IMR-90 (cell line): Measurements from ENCODE around the gene TESK2. TPM values are rescaled to one million over a fixed set of nuclear protein-coding genes. Genes with fewer than 3 reads are reported as not detected.

Source experiments
- BHLHE40 ChIP-seq: fragments of 150-350 bp; IDR thresholded peaks from 2 replicates; pipeline ENCODE4 v1.6.1; 2016; ENCODE audit warnings: mild to moderate bottlenecking, low read depth, low read length
- MAFK ChIP-seq: IDR thresholded peaks from 2 replicates; pipeline ENCODE4 v1.6.1; 2012; ENCODE audit warnings: low read depth, low read length, improper control_type of control experiment
- MAZ ChIP-seq: IDR thresholded peaks from 2 replicates; pipeline ENCODE4 v1.6.1; 2012; ENCODE audit warnings: low read depth, mild to moderate bottlenecking, low read length, improper control_type of control experiment, moderate library complexity, borderline replicate concordance
- MXI1 ChIP-seq: IDR thresholded peaks from 2 replicates; pipeline ENCODE4 v1.6.1; 2012; ENCODE audit warnings: low read depth, mild to moderate bottlenecking, low read length, moderate library complexity, borderline replicate concordance
- NFE2L2 ChIP-seq: fragments of 150-350 bp; IDR thresholded peaks from 2 replicates; pipeline ENCODE4 v1.6.1; 2016; ENCODE audit warnings: low read depth, mild to moderate bottlenecking, low read length
- RFX5 ChIP-seq: IDR thresholded peaks from 2 replicates; pipeline ENCODE4 v1.8.0; 2012; ENCODE audit warnings: low read depth, mild to moderate bottlenecking, low read length, moderate library complexity
- polyA plus RNA-seq, 3 experiments: library from polyadenylated mRNA; depleted of rRNA; stranded (reverse); fragments of >200 nt; gene quantifications; 2 replicates each; pipeline ENCODE4 v1.2.3, GENCODE V29; 2012; ENCODE audit warnings: low replicate concordance in 1 of 3
- total RNA-seq: library from RNA; depleted of rRNA; stranded (reverse); fragments of >200 nt; gene quantifications from 2 replicates; pipeline ENCODE4 v1.2.3, GENCODE V29; 2012
- TF ChIP-seq, protein P1 (sequence below): fragments of 150-350 bp; IDR thresholded peaks from 2 replicates; pipeline ENCODE4 v1.6.1; 2016; ENCODE audit warnings: low read depth, mild to moderate bottlenecking, low read length, moderate library complexity, borderline replicate concordance

TESK2 gene
- total and polyA plus RNA-seq, 2 of the 4 experiments (the other 2 are of a cell fraction), result 0.90 to 1.3 TPM

DNA sequence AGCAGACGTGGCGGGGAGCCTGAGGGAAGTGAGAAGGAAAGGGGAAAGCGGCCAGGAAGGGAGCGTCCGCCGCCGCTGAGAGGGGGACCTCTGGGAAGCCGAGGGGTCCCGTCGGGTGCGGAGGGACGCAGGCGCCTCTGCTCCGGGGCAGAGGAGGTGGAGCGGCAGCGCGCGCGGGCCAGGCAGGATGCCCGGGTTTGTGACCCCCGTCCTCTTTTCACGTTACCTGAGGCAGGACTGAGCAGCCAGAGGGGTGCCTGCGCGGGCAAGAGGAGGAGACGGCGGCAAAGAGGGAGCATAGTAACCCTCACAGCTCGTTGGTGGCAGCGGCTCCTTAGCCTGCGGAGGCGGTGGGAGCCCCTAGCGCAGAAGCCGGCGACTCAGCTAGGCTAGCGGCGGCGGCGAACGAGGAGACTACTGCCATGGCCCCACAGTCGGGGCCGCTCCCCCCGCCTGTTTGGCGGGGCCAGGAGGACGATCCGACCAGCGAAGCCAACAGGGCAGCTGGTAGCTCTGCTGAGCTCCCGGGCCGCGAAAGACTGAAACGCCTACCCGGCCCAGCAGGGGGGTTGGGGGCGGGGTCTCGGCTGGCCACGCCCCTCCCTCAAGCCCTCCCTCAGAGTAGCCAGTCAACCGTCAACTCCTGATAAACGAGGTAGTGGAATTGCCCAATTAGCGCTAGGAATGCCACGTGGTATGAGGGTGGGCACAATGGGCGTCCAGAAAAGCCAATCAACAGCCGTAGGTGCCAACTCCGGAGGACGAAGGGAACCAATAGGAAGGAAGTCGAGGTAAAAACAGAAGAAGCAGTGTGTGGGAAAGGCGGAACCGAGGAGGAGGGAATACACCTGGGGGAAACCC, at the start of gene TESK2 (continued):
- TF ChIP-seq, protein P1, sequence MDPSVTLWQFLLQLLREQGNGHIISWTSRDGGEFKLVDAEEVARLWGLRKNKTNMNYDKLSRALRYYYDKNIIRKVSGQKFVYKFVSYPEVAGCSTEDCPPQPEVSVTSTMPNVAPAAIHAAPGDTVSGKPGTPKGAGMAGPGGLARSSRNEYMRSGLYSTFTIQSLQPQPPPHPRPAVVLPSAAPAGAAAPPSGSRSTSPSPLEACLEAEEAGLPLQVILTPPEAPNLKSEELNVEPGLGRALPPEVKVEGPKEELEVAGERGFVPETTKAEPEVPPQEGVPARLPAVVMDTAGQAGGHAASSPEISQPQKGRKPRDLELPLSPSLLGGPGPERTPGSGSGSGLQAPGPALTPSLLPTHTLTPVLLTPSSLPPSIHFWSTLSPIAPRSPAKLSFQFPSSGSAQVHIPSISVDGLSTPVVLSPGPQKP, result no peak
- TF ChIP-seq NFE2L2, result no peak
- peak; percentile 79; the same call in 1 of the 2 replicates for TF ChIP-seq MAZ
- TF ChIP-seq MXI1, result 0 out of 2 replicates have a peak, but pooled peaks have one; percentile 34
- TF ChIP-seq MAFK, result no peak
- no peak for TF ChIP-seq BHLHE40
- TF ChIP-seq RFX5, result no peak
